AG09319 (cell line): ENCODE data around the gene PARP15.

Source experiments
- DNase-seq: peaks from one replicate; pipeline ENCODE4 v3.0.0-alpha.2; 2010; ENCODE audit warnings: low read depth; ENCODE audit errors: extremely low read depth
- CTCF ChIP-seq: IDR thresholded peaks from 2 replicates; pipeline ENCODE4 v1.5.1; 2011; ENCODE audit warnings: low read depth, mild to moderate bottlenecking, inconsistent platforms, low read length, moderate library complexity

The PARP15 gene

GRCh38 chr3:122602011-122602710 is 24.7 kb downstream of the PARP15 start:
- no peak for DNase-seq
- TF ChIP-seq CTCF = no peak

- no peak for DNase-seq
- no peak for TF ChIP-seq CTCF
These were observed 25.6 kb downstream of the PARP15 start for GRCh38 chr3:122603056-122603455.

- DNase-seq = no peak
- no peak for TF ChIP-seq CTCF
These were observed 28.9 kb downstream of the PARP15 start for GRCh38 chr3:122606330-122606729.

- no peak for DNase-seq
- no peak for TF ChIP-seq CTCF
These were observed 31.5 kb downstream of the PARP15 start for GRCh38 chr3:122608916-122609315.

- TF ChIP-seq CTCF = no peak
- DNase-seq = peak; percentile 18
These were observed 32.5 kb downstream of the PARP15 start for GRCh38 chr3:122609798-122610559.

GRCh38 chr3:122612696-122613095 is 35.2 kb downstream of the PARP15 start:
- no peak for TF ChIP-seq CTCF
- no peak for DNase-seq

- no peak for TF ChIP-seq CTCF
- DNase-seq = no peak
These were observed 37.9 kb downstream of the PARP15 start for GRCh38 chr3:122615303-122615702.
